NCI-H510A treated with DMSO at 0.1 percent for 48 hours (cell line): ENCODE data around the gene ACOXL.
"Not testable (repeated sequence)": the region's sequence is repeated elsewhere in the genome, so short reads cannot be mapped to it uniquely, and the experiment has no call there.

Experiments
- DNase-seq: peaks from one replicate; lab custom pipeline; 2025; lab: John Stamatoyannopoulos, UW

The ACOXL gene

GRCh38 chr2:110927526-110927925 is 195.2 kb downstream of the ACOXL start:
- no peak for DNase-seq

GRCh38 chr2:110929528-110929927 is 197.2 kb downstream of the ACOXL start:
- DNase-seq = no peak

GRCh38 chr2:110931648-110932047 is 199.3 kb downstream of the ACOXL start:
- DNase-seq = no peak

- no peak for DNase-seq
These were observed 201.0 kb downstream of the ACOXL start for GRCh38 chr2:110933420-110933819.

- DNase-seq = no peak
These were observed 202.6 kb downstream of the ACOXL start for GRCh38 chr2:110934948-110935347.

- no peak for DNase-seq
These were observed 208.1 kb downstream of the ACOXL start for GRCh38 chr2:110940376-110940910.

GRCh38 chr2:110941226-110941625 is 208.9 kb downstream of the ACOXL start:
- DNase-seq = no peak

- DNase-seq = no peak
These were observed 210.8 kb downstream of the ACOXL start for GRCh38 chr2:110943070-110943634.

GRCh38 chr2:110946902-110947301 is 214.5 kb downstream of the ACOXL start:
- no peak for DNase-seq

GRCh38 chr2:110948027-110948674 is 215.8 kb downstream of the ACOXL start:
- DNase-seq = peak; percentile 29

- no peak for DNase-seq
These were observed 217.9 kb downstream of the ACOXL start for GRCh38 chr2:110950281-110950680.

GRCh38 chr2:110955045-110955444 is 222.7 kb downstream of the ACOXL start:
- no peak for DNase-seq

- no peak for DNase-seq
These were observed 223.2 kb downstream of the ACOXL start for GRCh38 chr2:110955556-110955955.

- DNase-seq = no peak
These were observed 224.9 kb downstream of the ACOXL start for GRCh38 chr2:110957293-110957692.

- DNase-seq = no peak
These were observed 226.2 kb downstream of the ACOXL start for GRCh38 chr2:110958346-110959119.

- no peak for DNase-seq
These were observed 226.8 kb downstream of the ACOXL start for GRCh38 chr2:110959198-110959597.

- no peak for DNase-seq
These were observed 227.9 kb downstream of the ACOXL start for GRCh38 chr2:110960281-110960680.

- DNase-seq = no peak
These were observed 228.6 kb downstream of the ACOXL start for GRCh38 chr2:110960954-110961353.

GRCh38 chr2:110961643-110962042 is 229.3 kb downstream of the ACOXL start:
- DNase-seq = not testable (repeated sequence)

- no peak for DNase-seq
These were observed 237.3 kb downstream of the ACOXL start for GRCh38 chr2:110969696-110970095.

- no peak for DNase-seq
These were observed 237.8 kb downstream of the ACOXL start for GRCh38 chr2:110970201-110970600.

- DNase-seq = no peak
These were observed 239.4 kb downstream of the ACOXL start for GRCh38 chr2:110971811-110972210.

- DNase-seq = no peak
These were observed 240.9 kb downstream of the ACOXL start for GRCh38 chr2:110973262-110973661.
